RWPE1 (cell line): Measurements from ENCODE around the gene SCN4A.

ENCODE experiments used
- CTCF ChIA-PET: fragments of 350-600 bp; sonication (Branson Sonifier 250); formaldehyde crosslinking; extraction: SDS; loops from one replicate; lab custom pipeline; 2021; lab: Yijun Ruan, JAX
- POLR2A ChIA-PET: fragments of 400-600 bp; formaldehyde crosslinking; extraction: SDS; loops from one replicate; lab custom pipeline; 2020; ENCODE audit warnings: antibody characterized with exemption; ENCODE audit not compliant: low non-redundant PET; lab: Yijun Ruan, JAX
- DNase-seq: peaks from one replicate; pipeline ENCODE4 v3.0.0; 2012; ENCODE audit warnings: low spot score
- H3K27ac ChIP-seq: fragments of 450-650 bp; 2 replicates; pipeline ENCODE4 v1.5.1; 2017
- CTCF ChIP-seq: fragments of 450-650 bp; conservative IDR thresholded peaks from 2 replicates; pipeline ENCODE4 v1.5.1; 2017; ENCODE audit warnings: low read depth, mild to moderate bottlenecking

Gene SCN4A

GRCh38 chr17:63991611-63992010, 18.9 kb upstream of the SCN4A start:
- H3K27ac ChIP-seq = no peak overlapping the region
- no peak for TF ChIP-seq CTCF
- CTCF ChIA-PET = interaction anchor here (0.6 to 0.7 kb wide), 2 partner anchors 20 to 34 kb away, joined by 3 to 4 read pairs; no protein-coding TSS in a partner anchor
- DNase-seq = no peak
- POLR2A ChIA-PET = no interaction called here

DNA sequence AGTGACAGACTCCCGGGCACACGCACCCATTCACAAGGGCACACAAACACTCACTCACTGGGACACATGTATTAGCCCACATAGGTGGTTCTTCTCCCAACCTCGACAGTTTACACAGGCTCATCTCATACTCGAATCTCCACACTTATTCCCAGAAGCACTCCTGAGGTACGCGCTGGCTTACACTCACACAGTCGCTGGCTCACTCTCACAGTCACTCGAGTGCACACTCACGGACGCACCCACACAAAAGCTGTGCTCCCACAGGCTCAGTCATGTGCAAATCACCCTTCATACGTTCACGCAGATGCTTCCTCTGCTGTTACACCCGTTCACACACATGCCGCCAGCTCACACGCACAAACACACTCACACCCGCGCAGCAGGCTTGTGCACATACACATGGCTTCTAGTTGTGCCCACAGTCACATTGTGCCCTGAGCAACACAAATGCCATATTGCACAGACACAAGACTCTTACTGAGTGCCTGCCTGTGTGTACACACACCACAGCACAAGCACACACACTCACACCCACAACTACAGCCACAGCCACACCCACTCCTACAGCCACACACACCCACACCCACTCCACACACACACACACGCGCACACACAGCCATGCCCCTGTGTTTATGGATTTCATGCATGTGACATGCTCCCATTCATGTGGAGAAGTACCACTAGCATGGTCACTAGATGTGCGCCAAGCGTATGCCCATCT, 17.1 kb upstream of the SCN4A start:
- no peak for TF ChIP-seq CTCF
- no peak overlapping the region for H3K27ac ChIP-seq
- no peak for DNase-seq
- POLR2A ChIA-PET = no interaction called here
- CTCF ChIA-PET = interaction anchor here (0.6 to 2.0 kb wide), 5 partner anchors 10 to 71 kb away, joined by 3 to 15 read pairs (median 4); partner anchors contain the start of gene GH1

- H3K27ac ChIP-seq = no peak overlapping the region
- ChIA-PET CTCF (interaction anchor here (0.6 to 2.0 kb wide), 2 partner anchors 70 to 85 kb away, joined by 7 to 15 read pairs; partner anchors contain the start of gene GH1), POLR2A (no interaction called here)
- no peak for TF ChIP-seq CTCF
- DNase-seq = no peak
These were observed 16.3 kb upstream of the SCN4A start for GRCh38 chr17:63988741-63989621.

- no peak for TF ChIP-seq CTCF
- CTCF ChIA-PET = no interaction called here
- POLR2A ChIA-PET = no interaction called here
- no peak for DNase-seq
- H3K27ac ChIP-seq = no peak overlapping the region
These were observed 15.4 kb upstream of the SCN4A start for GRCh38 chr17:63988127-63988478.

DNA sequence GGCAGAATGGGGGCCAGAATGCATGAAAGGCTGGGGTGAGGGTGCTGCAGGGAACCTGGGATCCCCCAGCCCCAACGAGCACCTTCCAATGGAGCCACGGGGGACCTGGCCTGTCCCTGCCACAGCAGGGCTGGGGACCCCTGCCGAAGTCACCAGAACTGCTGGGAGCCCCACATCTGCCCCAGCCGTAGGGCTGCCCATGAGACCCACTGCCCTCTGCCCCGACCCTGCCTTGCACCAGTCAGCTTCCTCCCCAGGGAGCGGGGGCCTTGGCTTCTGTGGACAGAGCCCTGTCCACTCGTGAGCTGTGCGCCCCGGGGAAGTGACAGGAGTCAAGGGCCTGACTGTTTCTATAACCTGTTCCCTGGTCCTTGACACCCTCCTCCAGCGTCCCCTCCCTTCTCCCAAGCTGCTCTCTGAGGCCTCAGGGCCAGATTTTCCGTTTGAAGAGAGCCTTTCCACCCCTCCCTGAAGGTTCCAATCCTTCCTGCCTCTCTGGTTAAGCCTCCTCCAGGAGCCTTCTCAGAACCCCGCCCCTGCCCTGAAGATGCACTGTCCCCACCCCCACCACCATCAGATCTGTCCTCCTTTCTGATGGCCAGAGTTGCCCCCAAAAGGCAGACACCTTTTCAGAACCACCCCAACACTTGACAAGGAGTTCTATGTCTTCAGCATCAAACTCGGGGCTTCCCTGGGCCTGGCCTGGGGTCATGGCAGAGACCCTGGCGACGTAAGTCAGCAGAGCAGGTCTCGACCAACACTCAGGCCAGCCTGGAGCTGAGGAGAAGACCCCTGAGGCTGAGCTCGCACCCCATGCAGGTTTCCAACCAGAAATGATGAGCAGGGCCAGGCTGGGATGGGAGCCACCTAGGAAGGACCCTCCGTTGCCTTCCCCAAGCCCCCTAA, 14.8 kb upstream of the SCN4A start:
- TF ChIP-seq CTCF = no peak
- no peak for DNase-seq
- ChIA-PET CTCF (no interaction called here), POLR2A (no interaction called here)
- H3K27ac ChIP-seq = no peak overlapping the region

DNA sequence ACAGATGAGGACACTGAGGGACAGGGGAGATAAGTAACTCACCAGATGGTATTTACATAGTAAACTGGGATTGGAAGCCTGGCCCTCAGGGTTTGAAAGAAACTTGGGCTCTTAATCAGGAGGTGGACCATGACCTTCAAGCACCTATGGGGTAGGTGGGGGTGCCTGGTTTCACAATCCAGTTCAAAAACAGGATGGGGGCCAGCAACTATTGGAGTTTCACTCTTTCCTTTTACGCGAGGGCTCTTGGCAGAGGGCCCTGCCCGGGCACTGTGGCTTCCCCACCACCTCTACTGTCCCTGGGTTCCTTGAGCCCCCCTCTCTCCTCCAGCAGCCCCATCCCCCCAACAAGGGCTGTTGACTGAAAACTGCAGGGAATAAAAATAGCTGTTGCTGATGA, 14.1 kb upstream of the SCN4A start:
- no peak for DNase-seq
- ChIA-PET POLR2A (no interaction called here), CTCF (no interaction called here)
- H3K27ac ChIP-seq = no peak overlapping the region
- no peak for TF ChIP-seq CTCF
